ENCODE measurements around the gene GPR162.
A peak's percentile ranks its signal among the peaks of the same experiment; 100 is the strongest.
"Not testable (repeated sequence)": the region's sequence is repeated elsewhere in the genome, so short reads cannot be mapped to it uniquely, and the experiment has no call there.

GPR162 gene

DNA sequence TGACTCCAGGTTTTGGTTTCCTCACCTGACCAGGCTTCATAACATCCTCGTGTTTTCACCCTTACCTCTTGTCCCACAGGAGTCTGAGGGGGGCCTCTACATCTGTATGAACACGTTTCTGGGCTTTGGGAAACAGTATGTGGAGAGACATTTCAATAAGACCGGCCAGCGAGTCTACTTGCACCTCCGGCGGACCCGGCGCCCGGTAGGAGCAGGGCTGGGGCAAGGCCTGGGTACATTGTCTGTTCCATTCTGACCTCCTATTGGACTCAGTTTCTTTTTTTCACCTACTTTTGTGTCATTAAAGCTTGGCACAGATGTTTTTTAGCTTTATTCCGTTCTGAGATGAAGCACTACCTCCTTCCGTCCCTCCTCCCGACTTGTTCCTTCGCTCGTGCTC is 33.7 kb downstream of the GPR162 start:
- DNase-seq (ENCODE audit: low read depth) = no peak

GRCh38 chr12:6858799-6859198 is 37.2 kb downstream of the GPR162 start:
- DNase-seq (ENCODE audit: low read depth) = no peak

GRCh38 chr12:6860116-6860515 is 38.5 kb downstream of the GPR162 start:
- no peak for DNase-seq (ENCODE audit: low read depth)

- no peak for DNase-seq (ENCODE audit: low read depth)
These were observed 39.3 kb downstream of the GPR162 start for GRCh38 chr12:6860942-6861341.

DNA sequence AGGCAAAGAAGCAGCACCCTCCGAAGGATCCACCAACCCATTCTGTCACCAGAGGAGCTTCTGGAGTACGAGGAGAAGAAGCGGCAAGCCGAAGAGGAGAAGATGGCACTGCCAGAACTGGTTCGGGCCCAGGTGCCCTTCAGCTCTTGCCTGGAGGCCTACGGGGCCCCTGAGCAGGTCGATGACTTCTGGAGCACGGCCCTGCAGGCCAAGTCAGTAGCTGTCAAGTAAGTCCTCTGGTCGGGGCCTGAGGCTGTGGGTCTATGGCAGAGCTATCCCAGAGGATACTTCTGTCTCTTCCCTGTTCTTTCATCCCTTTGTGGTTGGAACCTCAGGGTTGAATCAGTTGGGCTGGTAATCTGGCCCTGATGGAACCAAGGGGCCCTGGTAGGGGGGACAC is 39.8 kb downstream of the GPR162 start:
- DNase-seq (ENCODE audit: low read depth) = no peak

- DNase-seq (ENCODE audit: low read depth) = no peak
These were observed 41.4 kb downstream of the GPR162 start for GRCh38 chr12:6863033-6863432.

- DNase-seq (ENCODE audit: low read depth) = peak; percentile 12
These were observed 42.1 kb downstream of the GPR162 start for GRCh38 chr12:6863586-6864321.

- DNase-seq (ENCODE audit: low read depth) = not testable (repeated sequence)
These were observed 43.7 kb downstream of the GPR162 start for GRCh38 chr12:6865307-6865706.

DNA sequence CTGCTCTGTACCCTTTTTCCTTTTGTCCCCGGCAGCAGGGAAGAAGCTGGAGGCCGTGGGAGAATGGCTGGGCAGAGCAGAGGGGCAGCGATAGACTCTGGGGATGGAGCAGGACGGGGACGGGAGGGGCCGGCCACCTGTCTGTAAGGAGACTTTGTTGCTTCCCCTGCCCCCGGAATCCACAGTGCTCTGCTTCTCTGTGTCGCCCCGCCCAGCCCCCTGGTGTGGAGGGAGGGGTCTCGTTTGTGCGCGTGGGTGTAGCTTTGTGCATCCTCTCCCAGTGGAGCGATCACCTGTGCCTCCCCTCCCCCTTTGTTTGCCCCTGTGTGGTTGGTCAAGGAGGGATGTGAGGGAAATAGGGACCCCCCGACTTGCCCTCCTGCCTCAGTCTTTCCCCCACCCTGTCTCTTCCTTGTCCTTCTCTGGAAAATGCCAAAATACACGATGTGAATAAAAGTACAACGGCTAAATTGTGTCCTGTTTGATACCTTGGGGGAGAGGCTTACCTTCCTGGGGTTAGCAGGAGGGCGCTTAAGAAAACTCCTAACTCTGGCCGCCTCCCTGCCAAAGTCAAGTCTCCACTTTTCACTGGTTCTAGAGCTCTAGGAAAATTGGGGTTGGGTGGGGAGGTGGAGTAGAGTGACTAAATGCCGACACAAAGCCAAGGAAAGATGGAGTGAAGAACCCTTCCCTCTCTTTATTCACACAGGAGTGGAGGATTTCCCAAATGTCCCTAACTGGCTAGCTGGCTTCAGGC is 44.7 kb downstream of the GPR162 start:
- no peak for DNase-seq (ENCODE audit: low read depth)

GRCh38 chr12:6866920-6867412 is 45.3 kb downstream of the GPR162 start:
- DNase-seq (ENCODE audit: low read depth) = no peak

GRCh38 chr12:6867413-6868210 is 46.0 kb downstream of the GPR162 start, which contains the start of gene TPI1:
Gene TPI1 (plus strand): TSS chr12:6867531. CDS start chr12:6867567, 36 bp downstream.
- DNase-seq (ENCODE audit: low read depth) = peak; percentile 88

- peak; percentile 56 for DNase-seq (ENCODE audit: low read depth)
These were observed 46.8 kb downstream of the GPR162 start for GRCh38 chr12:6868211-6869048.

DNA sequence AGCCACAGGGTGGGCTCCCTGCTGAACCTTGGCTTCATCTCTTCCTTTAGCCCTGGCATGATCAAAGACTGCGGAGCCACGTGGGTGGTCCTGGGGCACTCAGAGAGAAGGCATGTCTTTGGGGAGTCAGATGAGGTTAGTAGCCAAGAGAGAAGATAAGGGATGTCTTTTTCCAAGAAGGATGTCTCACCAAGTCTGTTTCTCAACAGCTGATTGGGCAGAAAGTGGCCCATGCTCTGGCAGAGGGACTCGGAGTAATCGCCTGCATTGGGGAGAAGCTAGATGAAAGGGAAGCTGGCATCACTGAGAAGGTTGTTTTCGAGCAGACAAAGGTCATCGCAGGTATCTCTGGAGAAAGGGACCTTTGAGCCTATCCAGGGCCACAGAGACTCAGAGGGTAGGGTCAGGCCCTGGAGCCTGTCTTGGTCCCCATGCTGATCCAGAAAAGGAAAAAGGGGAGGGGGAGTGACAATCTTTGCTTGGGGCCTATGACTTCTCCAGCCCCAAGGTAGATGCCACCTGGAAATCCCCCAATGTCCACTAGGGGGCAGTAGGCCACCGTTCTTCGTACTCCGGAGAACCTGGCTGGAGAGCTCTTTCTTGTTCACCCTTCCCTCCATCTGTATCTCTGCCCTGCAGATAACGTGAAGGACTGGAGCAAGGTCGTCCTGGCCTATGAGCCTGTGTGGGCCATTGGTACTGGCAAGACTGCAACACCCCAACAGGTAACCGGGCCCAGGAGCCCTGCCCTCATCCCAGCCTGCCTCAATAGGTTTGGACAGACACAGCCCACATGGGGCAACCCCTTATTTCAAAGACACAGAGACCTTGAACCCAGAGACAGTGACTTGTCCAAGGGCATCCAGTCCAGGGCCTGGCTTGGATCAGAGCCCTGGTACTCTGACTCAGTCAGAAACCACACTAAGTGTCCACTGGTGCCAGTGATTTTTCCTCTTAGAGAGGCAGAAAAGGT is 47.7 kb downstream of the GPR162 start:
- peak; percentile 84 for DNase-seq (ENCODE audit: low read depth)

- DNase-seq (ENCODE audit: low read depth) = peak; percentile 27
These were observed 48.7 kb downstream of the GPR162 start for GRCh38 chr12:6870304-6870703.

DNA sequence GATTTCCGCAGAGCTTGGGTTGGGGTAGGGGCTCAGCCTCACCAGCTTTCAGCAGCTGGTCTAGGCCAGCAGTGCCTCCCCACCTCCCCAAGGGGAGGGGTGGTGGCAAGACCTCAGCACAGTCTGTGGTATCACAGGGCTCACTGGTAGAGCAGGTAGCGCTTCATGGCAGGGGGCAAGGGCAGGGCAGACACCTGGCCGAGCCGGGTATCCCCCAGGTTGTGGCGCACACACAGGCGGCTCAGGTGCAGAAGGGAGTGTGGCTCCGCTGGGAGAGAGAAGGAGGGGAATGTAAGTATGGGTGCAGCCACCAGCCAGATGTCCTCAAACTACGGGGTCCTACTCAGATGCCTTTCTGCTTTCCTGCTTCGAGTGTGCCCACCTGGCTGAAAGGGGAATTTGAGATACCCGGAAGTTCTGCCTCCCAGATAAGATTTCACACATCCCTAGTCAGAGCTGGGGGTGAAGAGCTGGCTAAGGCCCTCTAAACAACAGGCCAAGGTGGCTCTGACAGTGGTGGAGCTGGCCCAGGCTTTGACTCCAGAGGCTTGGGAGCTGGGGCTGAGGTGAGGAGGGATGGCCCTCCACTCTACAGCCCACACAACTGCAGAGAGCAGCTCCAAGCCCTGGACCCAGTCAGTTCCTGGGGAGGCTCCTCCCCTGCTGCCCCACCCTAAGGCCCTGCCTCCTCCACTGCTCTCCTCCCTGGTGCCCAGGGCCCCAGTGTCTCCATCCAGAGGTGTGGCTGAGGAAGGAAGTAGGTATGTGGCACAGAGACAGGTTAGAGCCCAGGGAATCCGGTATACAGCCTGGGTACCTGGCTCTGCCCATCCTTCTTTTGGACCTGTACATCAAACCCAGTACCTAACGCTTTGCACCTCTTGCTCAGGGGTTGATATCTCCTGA is 49.7 kb downstream of the GPR162 start:
- peak; percentile 69 for DNase-seq (ENCODE audit: low read depth)

- DNase-seq (ENCODE audit: low read depth) = peak; percentile 86
These were observed 50.7 kb downstream of the GPR162 start for GRCh38 chr12:6872073-6873048.

- DNase-seq (ENCODE audit: low read depth) = peak; percentile 97
These were observed 51.7 kb downstream of the GPR162 start, which contains the start of gene SPSB2 for GRCh38 chr12:6873094-6874014. Gene SPSB2 (minus strand): TSS chr12:6873303. CDS start chr12:6872901, 402 bp downstream.

All from ELR (cell line).